Measurements from ENCODE around the gene OR6B2. TPM values are rescaled to one million over a fixed set of nuclear protein-coding genes. Genes with fewer than 3 reads are reported as not detected.

Gene OR6B2
- total and polyA plus RNA-seq, 11 donors, result not detected

GRCh38 chr2:239990966-239991365 is 39.3 kb downstream of the OR6B2 start:
- intact Hi-C loops (cut with DNase I), result loop anchor here in 9 of 10 donors (1.0 to 10.0 kb wide), 8 partner anchors 54 to 959 kb away; no protein-coding TSS in a partner anchor
- TF ChIP-seq CTCF (IDR thresholded peaks at IDR 0.05) (no peak), POLR2A (IDR thresholded peaks at IDR 0.05) (no peak)
- H3K27ac ChIP-seq, result peak overlapping the region in 1 of 12 donors; percentile 73
- ATAC-seq (peak in 1 of 4 donors; percentile 28), DNase-seq (no peak)
- H3K27me3 ChIP-seq, result no peaks in the 10 kb centered on the region
- peaks cover 0 to 3% (median 0%) of the 10 kb centered on the region in 12 donors for H3K4me1 ChIP-seq
- H3K9me3 ChIP-seq, result peaks cover 0 to under 1% (median 0%) of the 10 kb centered on the region in 12 donors
- H3K4me3 ChIP-seq, result no peak overlapping the region
- 83 to 86% (median 85%) methylated on average over 14 of the region's 14 CpGs for WGBS, 4 donors
- H3K36me3 ChIP-seq, result peaks cover 0 to 93% (median 81%) of the 10 kb centered on the region in 9 donors

DNA sequence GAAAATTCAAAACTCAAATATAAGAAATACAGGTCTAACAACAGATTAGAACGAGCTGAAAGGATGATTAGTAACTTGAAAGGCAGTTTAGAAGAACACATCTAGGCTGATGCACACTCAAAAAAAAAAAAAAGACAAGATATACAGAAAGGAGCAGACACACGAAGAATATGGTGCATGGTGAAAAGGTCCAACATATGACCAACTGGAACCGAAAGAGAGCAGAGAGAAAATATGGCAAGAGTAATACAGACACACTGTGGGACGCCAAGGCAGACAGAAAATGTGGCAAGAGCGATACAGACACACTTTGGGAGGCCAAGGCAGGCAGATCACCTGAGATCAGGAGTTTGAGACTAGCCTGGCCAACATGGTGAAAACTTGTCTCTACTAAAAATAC is 44.9 kb downstream of the OR6B2 start:
- Histone ChIP-seq H3K27ac (no peak overlapping the region), H3K4me1 (no peaks in the 10 kb centered on the region), H3K9me3 (peaks cover 0 to 12% (median 0%) of the 10 kb centered on the region in 12 donors), H3K36me3 (peaks cover 0 to 100% (median 88%) of the 10 kb centered on the region in 9 donors), H3K27me3 (no peaks in the 10 kb centered on the region), H3K4me3 (no peak overlapping the region)
- WGBS, 4 donors, result 97 to 98% (median 98%) methylated on average over 5 of the region's 5 CpGs
- TF ChIP-seq CTCF (IDR thresholded peaks at IDR 0.05), result no peak
- TF ChIP-seq POLR2A (IDR thresholded peaks at IDR 0.05), result no peak
- ATAC-seq (no peak), DNase-seq (no peak)
- intact Hi-C loops (cut with DNase I), result loop anchor here in 1 of 10 donors (10.0 kb wide), 1 partner anchor 951 kb away; no protein-coding TSS in a partner anchor

DNA sequence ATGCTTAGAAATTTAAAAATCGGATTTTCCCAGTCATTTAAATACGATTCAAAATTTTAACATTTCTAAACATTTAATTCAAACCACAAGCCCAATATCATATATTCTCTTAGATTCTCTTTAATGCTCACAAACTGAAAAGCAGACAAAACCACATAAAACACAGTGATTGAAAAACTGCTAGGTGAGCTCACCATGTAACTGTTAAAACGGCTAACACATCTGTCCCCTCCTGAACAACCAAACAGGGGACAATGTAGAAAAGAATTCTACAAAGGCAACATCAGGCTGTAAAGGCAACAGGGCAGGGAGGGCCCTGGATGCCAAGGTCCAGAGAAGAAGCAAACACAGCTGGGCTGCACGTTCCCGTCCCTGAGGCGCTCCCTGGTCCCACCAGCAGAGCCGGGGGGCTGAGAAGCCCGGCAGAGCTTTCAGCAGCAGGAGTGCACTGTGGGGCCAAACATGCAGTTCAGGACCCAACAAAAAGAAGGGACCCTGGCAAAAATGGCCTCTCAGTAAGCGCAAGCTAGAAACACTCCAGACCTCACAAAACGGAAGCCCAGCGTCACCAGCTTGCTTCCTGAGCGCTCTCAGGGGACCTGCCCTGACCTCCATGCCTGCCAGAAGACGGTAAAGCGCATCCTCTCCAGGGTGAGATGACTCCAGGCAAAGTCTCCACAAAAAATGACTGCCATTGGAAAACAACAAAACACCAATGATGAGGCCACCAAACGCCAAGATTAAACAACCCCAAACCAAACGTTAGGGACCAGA is 45.6 kb downstream of the OR6B2 start:
- H3K36me3 ChIP-seq, result peaks cover 0 to 100% (median 87%) of the 10 kb centered on the region in 9 donors
- no peaks in the 10 kb centered on the region for H3K27me3 ChIP-seq
- WGBS, 4 donors, result 93 to 96% (median 96%) methylated on average over 16 of the region's 16 CpGs
- no peaks in the 10 kb centered on the region for H3K4me1 ChIP-seq
- no peak for TF ChIP-seq CTCF (IDR thresholded peaks at IDR 0.05)
- TF ChIP-seq POLR2A (IDR thresholded peaks at IDR 0.05), result no peak
- intact Hi-C loops (cut with DNase I), result loop anchor here in 2 of 10 donors (5.0 to 10.0 kb wide), 2 partner anchors 47 to 950 kb away; no protein-coding TSS in a partner anchor
- no peak for ATAC-seq
- no peak overlapping the region for H3K27ac ChIP-seq
- H3K4me3 ChIP-seq, result no peak overlapping the region
- H3K9me3 ChIP-seq, result peaks cover 0 to 12% (median 0%) of the 10 kb centered on the region in 12 donors
- no peak for DNase-seq

- Histone ChIP-seq H3K4me1 (no peaks in the 10 kb centered on the region), H3K4me3 (no peak overlapping the region), H3K9me3 (peaks cover 0 to 12% (median 0%) of the 10 kb centered on the region in 12 donors), H3K36me3 (peaks cover 0 to 94% (median 80%) of the 10 kb centered on the region in 9 donors), H3K27ac (no peak overlapping the region), H3K27me3 (no peaks in the 10 kb centered on the region)
- DNase-seq (no peak), ATAC-seq (no peak)
- intact Hi-C loops (cut with DNase I), result loop anchor here in 2 of 10 donors (5.0 to 10.0 kb wide), 2 partner anchors 46 to 948 kb away; no protein-coding TSS in a partner anchor
- no peak for TF ChIP-seq CTCF (IDR thresholded peaks at IDR 0.05)
- TF ChIP-seq POLR2A (IDR thresholded peaks at IDR 0.05), result no peak
- WGBS, 4 donors, result 80 to 86% (median 83%) methylated on average over 9 of the region's 9 CpGs
These were observed 47.0 kb downstream of the OR6B2 start for GRCh38 chr2:239983004-239983778.

Measured in heart left ventricle (tissue), 16 donors.